Activated effector memory CD4-positive, alpha-beta T cell treated with anti-CD3 and anti-CD28 coated beads, Interleukin-2, amount 50 U/mL, for 16 hours (primary cell): Measurements from ENCODE around the gene NAA50.

Source experiments
- DNase-seq: peaks from one replicate; pipeline ENCODE4 v3.0.0-alpha.2; 2020

NAA50 gene

GRCh38 chr3:113745756-113746547 lies at the start of gene NAA50:
Gene NAA50, minus strand, starts transcription at chr3:113746249. Its CDS starts 300 bp downstream, at chr3:113745949.
- peak; percentile 98 for DNase-seq

GRCh38 chr3:113795693-113796092 lies 49.6 kb upstream of the NAA50 start:
- no peak for DNase-seq

GRCh38 chr3:113794526-113794925 lies 48.5 kb upstream of the NAA50 start:
- no peak for DNase-seq

- no peak for DNase-seq
Observed at GRCh38 chr3:113791381-113791780, 45.3 kb upstream of the NAA50 start.

- no peak for DNase-seq
Observed at GRCh38 chr3:113783980-113784379, 37.9 kb upstream of the NAA50 start.

GRCh38 chr3:113783463-113783862 lies 37.4 kb upstream of the NAA50 start:
- no peak for DNase-seq

- DNase-seq: no peak
Observed at GRCh38 chr3:113776564-113776963, 30.5 kb upstream of the NAA50 start.

- DNase-seq: no peak
Observed at GRCh38 chr3:113775516-113775915, 29.5 kb upstream of the NAA50 start.

GRCh38 chr3:113773381-113773780 lies 27.3 kb upstream of the NAA50 start:
- DNase-seq: no peak

GRCh38 chr3:113771993-113772392 lies 25.9 kb upstream of the NAA50 start:
- DNase-seq: no peak

- DNase-seq: no peak
Observed at GRCh38 chr3:113769551-113769950, 23.5 kb upstream of the NAA50 start.

GRCh38 chr3:113764698-113765097 lies 18.6 kb upstream of the NAA50 start:
- no peak for DNase-seq

GRCh38 chr3:113758389-113759024 lies 12.5 kb upstream of the NAA50 start:
- no peak for DNase-seq

- DNase-seq: no peak
Observed at GRCh38 chr3:113754494-113755159, 8.6 kb upstream of the NAA50 start.

GRCh38 chr3:113753376-113753985 lies 7.4 kb upstream of the NAA50 start:
- no peak for DNase-seq

GRCh38 chr3:113751141-113751540 lies 5.1 kb upstream of the NAA50 start:
- DNase-seq: no peak

GRCh38 chr3:113747283-113748046 lies 1.4 kb upstream of the NAA50 start:
- peak; percentile 73 for DNase-seq

GRCh38 chr3:113746548-113747282 lies 666 bp upstream of the NAA50 start, which contains the start of gene ATP6V1A:
Gene ATP6V1A, plus strand, starts transcription at chr3:113747035. Its CDS starts 31,719 bp downstream, at chr3:113778754.
- DNase-seq: peak; percentile 92

GRCh38 chr3:113744941-113745755 lies 901 bp downstream of the NAA50 start:
- peak; percentile 91 for DNase-seq

- DNase-seq: no peak
Observed at GRCh38 chr3:113743006-113743630, 2.9 kb downstream of the NAA50 start.
